ENCODE results near the gene ZNF536.
"Not testable (repeated sequence)": the region's sequence is repeated elsewhere in the genome, so short reads cannot be mapped to it uniquely, and the experiment has no call there.

ZNF536 gene

GRCh38 chr19:30341611-30342201 lies 30.5 kb upstream of the ZNF536 start:
- no peak for DNase-seq

GRCh38 chr19:30342901-30343300 lies 29.3 kb upstream of the ZNF536 start:
- DNase-seq = no peak

GRCh38 chr19:30344446-30345425 lies 27.4 kb upstream of the ZNF536 start:
- no peak for DNase-seq

DNA sequence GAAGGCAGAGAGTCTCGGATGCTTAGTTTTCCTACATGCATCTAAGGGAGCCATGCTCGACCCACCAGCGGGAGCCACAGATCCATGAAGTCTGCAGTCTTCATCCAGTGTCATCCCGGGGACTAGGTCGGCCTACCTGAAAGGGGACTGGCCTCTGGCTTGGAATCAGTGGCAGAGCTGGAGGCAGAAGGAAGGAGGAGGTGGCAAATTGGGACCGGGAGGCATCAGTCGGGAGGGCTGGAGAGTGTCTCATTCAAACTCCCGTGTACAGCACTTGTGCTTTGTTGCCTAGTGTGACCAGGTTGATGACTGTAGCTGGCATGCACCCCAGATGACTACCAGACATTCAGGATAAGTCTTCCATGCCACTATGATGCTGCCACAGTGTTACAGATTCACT lies 26.5 kb upstream of the ZNF536 start:
- no peak for DNase-seq

GRCh38 chr19:30346468-30346867 lies 25.7 kb upstream of the ZNF536 start:
- not testable (repeated sequence) for DNase-seq

DNA sequence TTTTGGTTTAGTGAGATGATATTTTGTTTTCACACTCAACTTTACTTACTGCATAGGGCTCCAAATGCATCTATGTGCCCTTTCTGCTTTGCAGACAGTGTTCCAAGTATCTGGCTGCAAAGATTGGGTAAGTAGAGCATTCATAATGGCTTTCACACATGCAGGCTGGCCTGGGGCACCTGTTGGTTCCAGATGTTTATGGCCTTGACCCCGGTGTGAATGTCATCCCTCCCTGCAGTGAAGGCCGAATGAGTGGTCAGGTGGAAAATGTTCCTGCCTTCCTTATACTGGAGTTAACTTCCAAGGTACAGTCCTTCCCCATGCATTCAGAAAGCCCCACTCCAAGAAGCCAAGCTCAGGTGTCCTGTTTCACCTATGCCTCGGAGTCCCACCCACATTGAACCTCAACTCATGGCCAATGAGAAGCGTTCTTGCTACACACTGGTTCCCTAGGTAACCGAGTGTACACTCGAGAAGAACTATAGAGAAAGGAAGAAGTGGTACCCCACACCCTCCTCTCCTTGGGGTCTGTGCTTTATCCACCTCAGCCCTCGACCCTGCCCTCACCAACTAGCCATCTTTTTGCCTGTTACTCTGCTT lies 23.0 kb upstream of the ZNF536 start:
- DNase-seq = no peak

DNA sequence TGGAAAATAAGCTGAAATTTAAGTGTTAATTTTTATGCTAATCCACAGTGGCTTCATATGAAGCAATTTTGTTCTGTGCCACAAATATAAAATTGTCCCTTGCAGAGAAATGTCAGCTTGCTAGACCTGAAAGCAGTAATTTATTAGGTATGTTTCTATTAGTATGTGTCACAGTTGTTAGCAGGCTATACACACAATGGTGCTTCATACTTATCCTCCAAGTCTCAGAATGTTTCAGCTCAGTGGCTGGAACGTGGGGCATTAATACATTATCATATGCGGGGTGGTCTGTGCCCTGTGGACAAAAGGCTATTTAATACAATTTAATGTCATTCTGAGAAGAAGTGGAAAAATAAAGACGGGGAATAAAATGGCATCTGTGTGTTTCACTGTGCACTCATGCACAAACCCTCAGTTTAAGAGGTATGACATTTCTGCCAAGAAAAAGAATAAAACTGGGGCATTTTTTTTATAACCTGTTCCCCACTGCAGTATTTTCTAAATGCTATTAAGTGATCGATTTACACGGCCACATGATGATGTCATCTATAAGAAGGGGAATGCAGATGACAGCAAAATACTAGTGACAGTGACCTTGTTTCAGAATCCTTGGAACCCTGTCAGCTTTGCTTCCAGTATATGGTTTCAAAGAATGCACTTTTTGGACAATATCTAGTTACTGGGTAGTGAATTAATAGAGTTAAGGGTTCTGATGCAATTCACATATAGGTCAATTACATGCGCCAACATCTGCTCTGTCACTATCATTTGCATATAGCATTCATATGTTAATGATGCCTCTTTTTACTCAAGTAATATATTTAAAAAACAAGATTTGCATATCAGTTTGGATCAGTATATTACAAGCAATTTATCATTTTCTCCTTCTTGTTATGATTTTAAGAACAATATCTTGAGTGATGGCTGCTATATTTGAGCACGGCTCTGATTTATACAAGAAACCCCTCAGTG lies 21.2 kb upstream of the ZNF536 start:
- DNase-seq = no peak

- DNase-seq = no peak
These were observed 20.4 kb upstream of the ZNF536 start for GRCh38 chr19:30351774-30352173.

DNA sequence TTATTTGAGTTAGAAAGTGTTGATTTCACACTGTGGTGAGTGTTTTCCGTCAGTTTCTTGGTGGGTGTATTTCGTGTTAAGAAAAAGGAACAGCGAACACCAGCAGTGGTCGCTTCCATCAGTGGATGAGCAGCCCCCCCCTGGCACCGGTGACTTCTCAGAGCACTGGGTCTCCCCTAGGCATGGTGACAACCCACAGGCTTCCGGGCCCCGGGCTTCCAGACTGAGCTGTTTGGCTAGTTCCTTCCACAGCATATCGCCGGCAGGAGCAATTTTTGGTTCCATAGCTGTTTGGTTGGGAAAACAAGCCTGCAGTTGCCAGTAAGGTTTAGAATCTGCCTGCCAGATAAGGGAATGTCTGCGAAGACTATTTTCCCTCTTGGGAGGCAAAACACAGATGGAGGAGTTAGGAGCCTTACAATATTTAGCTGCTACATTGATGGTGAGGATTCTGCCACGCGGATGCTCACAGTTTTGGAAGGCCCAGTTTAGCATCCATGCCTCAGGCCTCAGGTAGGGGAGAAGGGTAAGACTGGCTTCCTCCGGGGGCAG lies 18.7 kb upstream of the ZNF536 start:
- no peak for DNase-seq

DNA sequence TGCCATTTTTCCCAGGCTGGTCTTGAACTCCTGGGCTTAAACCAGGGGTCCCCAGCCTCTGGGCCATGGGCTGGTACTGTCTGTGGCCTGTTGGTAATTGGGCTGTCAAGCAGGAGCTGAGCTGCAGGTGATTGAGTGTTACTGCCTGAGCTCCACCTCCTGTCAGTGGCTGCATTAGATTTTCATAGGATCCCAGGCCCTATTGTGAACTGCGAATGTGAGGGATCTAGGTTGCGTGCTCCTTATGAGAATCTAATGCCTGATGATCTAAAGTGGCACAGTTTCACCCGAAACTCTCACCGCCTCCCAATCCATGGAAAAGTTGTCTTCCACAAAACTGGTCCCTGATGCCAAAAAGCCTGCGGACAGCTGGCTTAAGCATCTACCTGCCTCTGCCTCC lies 16.6 kb upstream of the ZNF536 start:
- no peak for DNase-seq

- no peak for DNase-seq
These were observed 15.1 kb upstream of the ZNF536 start for GRCh38 chr19:30356951-30357579.

DNA sequence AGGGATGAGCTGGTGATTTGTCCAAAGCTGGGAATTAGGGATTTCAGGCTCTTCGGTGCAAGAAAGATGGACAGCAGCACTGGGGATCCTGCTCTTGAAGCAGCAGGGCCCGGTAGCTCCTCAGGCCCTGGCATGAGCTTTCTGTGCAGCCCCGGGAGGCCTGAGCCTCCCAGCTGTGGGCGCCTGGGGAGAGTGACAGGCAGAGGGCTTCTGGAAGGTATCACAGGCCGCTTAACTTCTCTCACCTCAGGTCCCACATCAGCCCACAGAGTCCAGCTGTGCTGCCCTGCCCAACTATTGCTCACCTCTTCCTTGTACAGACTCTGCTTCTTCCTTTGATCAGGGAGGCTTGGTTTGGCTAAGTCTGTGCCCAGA lies 14.6 kb upstream of the ZNF536 start:
- no peak for DNase-seq

- no peak for DNase-seq
These were observed 13.9 kb upstream of the ZNF536 start for GRCh38 chr19:30358319-30358718.

DNA sequence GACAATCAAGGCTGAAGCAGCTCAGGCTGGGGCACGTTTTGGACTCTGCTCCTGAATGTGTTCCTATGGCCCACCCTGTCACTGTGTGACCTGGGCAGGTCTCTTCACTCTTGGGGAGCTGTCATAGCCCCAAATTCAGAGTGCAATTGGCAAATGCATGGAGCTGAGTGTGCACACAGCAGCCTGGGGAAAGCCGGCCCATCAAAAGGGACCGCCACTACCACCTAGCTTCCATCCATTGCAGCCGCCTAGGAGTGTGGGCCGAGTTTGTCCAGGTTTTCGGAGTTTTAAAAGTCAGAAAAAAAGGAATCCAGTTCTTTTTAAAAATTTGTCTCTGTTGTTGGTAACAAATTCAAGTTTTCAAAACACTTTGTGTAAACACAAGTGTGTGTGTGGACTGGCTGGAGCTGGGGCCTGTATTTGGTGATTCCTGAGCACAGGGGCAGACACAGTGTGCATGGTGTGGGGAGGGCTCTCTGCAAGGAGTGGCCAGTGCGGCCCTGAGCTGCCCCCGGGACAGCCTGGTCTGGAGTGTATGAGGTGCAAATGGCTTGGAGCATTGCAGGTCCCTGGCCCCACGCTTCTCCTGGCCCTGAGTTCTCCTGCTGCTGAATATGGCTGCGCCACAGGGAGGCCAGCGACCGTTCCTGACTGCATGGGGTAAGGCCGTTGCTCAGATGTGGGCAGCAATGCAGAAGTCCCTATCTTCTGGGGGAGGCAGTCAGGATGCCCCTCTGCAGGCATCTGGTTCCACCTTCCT lies 13.2 kb upstream of the ZNF536 start:
- no peak for DNase-seq

DNA sequence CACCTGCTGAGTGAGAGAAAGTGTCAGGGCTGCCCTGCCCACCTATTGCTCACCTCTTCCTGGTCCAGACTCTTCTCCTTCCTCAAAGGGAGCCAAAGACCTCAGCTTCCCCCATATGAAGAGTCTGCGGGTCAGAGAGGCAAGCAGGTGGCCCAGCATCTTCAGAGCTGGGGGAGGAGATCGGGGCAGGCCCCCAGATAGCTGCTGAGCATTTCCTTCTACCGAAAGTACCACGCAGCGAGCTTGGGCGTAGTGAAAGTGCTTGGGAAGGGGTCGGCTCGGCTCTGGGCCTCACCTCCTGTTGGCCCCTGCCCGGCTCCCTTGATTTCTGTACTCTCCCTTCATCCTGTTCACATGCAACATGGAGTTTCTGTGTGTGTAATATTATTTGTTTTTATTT lies 12.2 kb upstream of the ZNF536 start:
- DNase-seq = no peak

- DNase-seq = no peak
These were observed 11.6 kb upstream of the ZNF536 start for GRCh38 chr19:30360376-30361106.

DNA sequence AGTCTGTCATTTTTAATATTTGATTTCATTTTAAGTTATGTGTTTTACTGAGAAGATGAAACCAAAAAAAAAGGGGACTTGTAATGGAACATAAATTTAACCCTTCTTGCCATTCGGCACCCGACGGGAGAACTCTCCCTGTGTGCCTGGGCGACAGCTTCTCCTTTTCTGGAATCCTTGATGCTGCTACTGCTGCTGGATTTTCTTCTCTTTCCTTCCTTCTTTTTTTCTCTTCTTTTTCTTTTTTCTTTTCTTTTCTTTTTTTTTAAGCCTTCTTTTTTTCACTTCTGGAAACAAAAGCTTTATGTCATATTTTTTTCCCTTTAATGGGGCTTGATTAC lies 11.1 kb upstream of the ZNF536 start:
- DNase-seq = no peak

- DNase-seq = no peak
These were observed 10.5 kb upstream of the ZNF536 start for GRCh38 chr19:30361721-30362120.

GRCh38 chr19:30362156-30362754 lies 9.9 kb upstream of the ZNF536 start:
- DNase-seq = no peak

- no peak for DNase-seq
These were observed 9.1 kb upstream of the ZNF536 start for GRCh38 chr19:30363073-30363472.
